G401 (cell line): Measurements from ENCODE around the gene BICDL2. TPM values are rescaled to one million over a fixed set of nuclear protein-coding genes. Genes with fewer than 3 reads are reported as not detected.
"Not testable (repeated sequence)": the region's sequence is repeated elsewhere in the genome, so short reads cannot be mapped to it uniquely, and the experiment has no call there.

ENCODE experiments used
- DNase-seq: peaks from one replicate; pipeline ENCODE4 v3.0.0-alpha.2; 2015; ENCODE audit warnings: low spot score
- in situ Hi-C: cut with HindIII; loops from 2 replicates; pipeline ENCODE4 v1.10.0; 2016; ENCODE audit warnings: low sequenced_read_pairs, mixed read lengths
- total RNA-seq: library from RNA; depleted of rRNA; stranded (reverse); fragments of >200 nt; shearing (Covaris generic); gene quantifications from 2 replicates; pipeline ENCODE4 v1.2.3, GENCODE V29; 2014; rRNA removed

BICDL2 gene, protein sequence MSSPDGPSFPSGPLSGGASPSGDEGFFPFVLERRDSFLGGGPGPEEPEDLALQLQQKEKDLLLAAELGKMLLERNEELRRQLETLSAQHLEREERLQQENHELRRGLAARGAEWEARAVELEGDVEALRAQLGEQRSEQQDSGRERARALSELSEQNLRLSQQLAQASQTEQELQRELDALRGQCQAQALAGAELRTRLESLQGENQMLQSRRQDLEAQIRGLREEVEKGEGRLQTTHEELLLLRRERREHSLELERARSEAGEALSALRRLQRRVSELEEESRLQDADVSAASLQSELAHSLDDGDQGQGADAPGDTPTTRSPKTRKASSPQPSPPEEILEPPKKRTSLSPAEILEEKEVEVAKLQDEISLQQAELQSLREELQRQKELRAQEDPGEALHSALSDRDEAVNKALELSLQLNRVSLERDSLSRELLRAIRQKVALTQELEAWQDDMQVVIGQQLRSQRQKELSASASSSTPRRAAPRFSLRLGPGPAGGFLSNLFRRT
- total RNA-seq: 1.1 and 1.2 TPM in 2 replicates

DNA sequence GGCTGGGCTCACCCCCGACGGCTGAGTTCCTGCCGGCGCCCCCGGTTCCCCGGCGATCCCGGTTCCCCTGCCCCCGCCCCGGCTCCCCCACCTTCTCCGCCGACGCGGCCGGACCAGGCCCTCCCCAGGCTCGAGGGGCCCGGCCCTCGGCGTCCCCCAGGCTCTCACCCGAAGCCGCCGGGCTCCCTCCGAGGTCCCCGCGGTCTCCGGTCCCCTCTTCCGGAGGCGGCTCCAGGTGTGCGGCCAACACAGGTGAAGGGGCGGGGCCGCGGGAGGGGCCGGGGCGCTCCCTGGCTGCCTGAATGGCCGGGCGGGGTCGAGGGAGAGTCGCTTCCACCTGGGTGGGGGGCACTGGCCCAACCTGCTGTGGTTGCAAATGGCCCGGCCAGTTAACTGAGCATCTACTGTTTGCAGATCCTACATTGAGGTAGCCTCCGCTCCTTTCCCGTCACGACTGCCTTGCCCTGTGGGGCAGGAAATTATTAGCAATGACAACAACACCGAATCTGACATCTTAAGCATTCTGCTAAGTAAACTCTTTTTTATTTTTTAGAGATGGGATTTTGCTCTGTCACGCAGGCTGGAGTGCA lies at the start of gene BICDL2:
TSS of gene BICDL2 (minus strand) at position 219 of the 590 bp plus-strand sequence. CDS start 1,448 bp downstream, outside the sequence.
- DNase-seq: no peak
- in situ Hi-C loops: no loop called here

- in situ Hi-C loops: no loop called here
- DNase-seq: no peak
Observed at GRCh38 chr16:3085868-3086595, 49.3 kb upstream of the BICDL2 start.

DNA sequence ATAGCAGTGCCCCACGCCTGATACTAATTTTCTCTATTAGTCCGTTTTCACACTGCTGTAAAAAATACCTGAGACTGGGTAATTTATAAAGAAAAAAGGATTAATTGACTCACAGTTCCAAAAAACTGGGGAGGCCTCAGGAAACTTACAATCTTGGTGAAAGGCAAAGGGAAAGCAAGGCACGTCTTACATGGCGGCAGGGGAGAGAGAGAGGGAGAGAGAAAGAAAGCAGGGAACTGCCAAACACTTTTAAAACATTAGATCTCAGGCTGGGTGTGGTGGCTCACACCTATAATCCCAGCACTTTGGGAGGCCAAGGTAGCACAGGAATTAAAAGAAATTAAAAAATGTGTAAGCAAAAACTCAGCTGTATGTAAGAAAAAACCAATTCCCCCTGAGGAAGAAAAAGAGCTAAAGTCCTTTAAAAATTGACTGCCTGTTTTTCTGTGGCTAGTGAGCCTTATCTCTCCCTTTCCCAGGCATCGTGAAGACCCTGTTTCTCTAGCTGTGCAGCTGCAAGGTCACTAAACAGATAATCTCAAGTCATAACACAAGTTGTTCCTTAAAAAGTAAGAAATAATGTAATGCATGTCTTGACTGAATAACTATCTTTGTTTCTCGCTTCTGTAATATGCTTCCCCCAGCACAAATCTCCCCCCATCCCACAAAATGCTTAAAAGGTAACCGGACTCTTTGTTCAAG lies 48.4 kb upstream of the BICDL2 start:
- DNase-seq: no peak
- in situ Hi-C loops: no loop called here

DNA sequence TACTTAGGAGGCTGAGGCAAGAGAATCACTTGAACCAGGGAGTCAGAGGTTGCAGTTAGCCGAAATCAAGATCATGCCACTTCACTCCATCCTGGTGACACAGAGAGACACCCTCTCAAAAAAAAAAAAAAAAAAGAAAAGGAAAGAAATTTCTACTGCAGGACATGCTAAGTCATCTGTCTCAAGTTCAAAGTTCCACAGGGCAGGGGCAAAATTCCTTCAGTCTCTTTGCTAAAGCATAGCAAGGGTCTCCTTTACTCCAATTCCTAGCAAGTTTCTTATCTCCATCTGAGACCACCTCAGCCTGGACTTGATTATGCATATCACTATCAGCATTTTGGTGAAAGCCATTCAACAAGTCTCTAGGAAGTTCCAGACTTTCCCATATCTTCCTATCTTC lies 47.7 kb upstream of the BICDL2 start:
- in situ Hi-C loops: no loop called here
- no peak for DNase-seq

GRCh38 chr16:3083408-3083807 lies 46.7 kb upstream of the BICDL2 start:
- in situ Hi-C loops, DNase-seq: not testable (repeated sequence)

- DNase-seq, in situ Hi-C loops: not testable (repeated sequence)
Observed at GRCh38 chr16:3081957-3082356, 45.2 kb upstream of the BICDL2 start.

DNA sequence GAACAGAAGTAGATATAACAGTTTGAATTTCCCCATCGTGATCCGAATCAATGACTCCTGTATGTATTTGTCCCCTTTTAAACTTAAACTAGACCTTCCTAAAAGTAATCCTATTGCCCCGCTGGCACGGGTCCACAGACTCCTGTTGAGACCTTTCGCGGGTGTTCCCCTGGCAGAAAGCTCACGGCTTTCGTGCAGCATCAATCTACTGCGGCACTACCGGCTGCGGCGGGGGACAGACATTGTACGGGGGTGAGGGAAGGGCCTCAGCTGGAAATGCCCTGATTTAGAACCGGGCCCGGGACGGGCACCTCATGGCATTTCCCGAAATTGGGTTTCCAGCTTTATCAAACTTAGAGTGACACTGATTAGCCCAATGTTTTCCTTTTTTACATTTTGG lies 43.3 kb upstream of the BICDL2 start:
- in situ Hi-C loops: no loop called here
- DNase-seq: no peak

DNA sequence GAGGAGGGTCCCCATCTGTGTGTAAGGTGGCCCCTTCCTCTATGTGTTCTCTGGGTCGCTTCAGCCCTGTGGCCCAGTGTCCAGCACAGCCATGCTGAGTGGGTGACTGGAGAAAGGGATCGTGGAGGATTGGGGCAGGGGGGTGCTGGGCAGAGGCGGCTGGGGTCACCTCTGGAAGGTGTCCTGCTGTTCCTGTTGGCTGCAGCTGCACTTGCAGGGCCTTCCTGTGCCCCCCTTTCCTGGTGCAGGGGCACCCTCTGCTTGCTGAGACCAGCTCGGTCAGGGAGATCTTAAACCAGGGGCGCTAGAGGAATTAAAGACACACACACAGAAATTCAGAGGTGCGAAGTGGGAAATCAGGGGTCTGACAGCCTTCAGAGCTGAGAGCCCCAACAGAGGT lies 39.8 kb upstream of the BICDL2 start:
- in situ Hi-C loops: no loop called here
- no peak for DNase-seq

DNA sequence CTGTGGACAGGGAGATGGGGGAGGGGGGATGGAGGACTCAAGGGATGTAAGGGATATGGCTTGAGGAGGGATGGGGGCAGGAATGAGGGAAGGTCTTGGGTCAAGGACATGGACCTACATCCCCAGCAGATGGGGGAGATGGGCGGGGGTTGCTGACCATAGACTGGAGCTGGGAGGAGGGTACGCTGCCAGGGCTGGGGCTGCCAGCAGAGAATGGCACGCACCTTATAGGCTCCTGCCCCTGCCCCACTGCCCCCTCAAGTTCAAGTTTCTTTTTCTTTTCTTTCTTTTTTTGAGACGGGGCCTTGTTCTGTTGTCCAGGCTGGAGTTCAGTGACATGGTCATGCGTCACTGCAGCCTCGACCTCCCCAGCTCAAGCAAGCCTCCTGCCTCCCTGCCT lies 39.2 kb upstream of the BICDL2 start:
- DNase-seq, in situ Hi-C loops: not testable (repeated sequence)

- in situ Hi-C loops: no loop called here
Observed at GRCh38 chr16:3075523-3075915, 38.8 kb upstream of the BICDL2 start.

DNA sequence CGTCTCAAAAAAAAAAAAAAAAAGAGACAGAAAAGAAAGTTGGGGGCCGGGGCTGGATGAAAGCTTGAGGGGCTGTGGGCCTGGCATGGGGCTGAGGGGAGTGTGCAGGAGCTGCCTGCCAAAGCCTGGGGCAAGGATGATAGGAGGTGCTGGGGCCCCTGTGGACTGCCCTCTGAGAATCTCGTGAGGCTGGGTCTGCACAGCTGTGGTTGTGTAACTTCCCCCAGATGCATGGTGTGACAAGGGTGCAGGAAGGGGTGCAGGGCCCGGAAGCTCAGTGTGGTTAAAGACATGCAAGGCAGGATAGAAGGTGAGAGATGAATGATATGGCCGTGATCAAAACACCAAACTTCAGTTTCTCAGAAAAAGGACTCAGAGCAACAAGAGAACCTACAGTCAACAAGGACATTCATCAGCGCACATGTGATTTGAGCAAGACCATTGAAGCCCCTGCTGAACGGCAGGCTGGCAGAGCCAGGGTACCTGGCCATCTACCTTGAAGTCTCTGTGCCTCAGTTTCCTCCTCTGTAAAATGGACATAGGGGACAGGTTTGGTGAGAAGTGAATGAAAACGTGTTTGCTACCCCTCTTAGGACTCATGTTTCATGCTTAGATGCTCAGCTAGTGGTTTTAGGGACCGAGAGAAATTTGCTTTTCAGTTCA lies 38.2 kb upstream of the BICDL2 start:
- DNase-seq: no peak
- in situ Hi-C loops: no loop called here

More at GRCh38 chr16:3075523-3075915, 38.8 kb upstream of the BICDL2 start:
- no peak for DNase-seq

- no peak for DNase-seq
- in situ Hi-C loops: no loop called here
Observed at GRCh38 chr16:3073448-3073847, 36.7 kb upstream of the BICDL2 start.

DNA sequence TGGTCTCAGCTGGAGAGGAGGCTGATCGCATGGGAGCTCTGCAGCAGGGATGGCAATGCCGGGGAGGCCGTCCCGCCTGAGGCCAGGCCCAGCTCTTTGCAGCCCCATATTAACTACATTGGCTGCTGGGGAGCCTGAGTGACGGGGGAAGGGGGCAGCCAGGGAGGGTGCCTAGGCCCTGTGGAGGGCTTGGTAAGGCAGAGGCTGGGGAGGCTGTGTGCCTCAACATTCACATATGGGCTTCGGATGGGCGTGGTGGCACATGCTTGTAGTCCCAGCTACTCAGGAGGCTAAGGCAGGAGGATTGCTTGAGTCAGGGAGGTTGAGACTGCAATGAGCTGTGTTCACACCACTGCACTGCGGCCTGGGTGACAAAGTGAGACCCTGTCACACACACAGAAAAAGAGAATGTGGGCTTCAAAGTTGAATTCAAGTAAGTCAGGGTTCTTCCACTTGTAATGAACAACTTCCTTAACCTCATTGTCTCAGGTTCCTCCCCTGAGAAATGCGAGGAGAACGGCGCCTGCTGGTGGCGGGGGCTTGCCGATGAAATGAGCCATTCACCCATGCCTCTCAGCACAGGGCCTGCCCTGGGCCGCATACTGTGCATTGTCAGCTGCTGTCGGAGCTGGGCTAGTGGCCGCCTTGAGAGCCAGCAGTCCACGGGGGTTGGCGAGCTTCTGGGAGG lies 36.0 kb upstream of the BICDL2 start:
- in situ Hi-C loops: not testable (repeated sequence)

DNA sequence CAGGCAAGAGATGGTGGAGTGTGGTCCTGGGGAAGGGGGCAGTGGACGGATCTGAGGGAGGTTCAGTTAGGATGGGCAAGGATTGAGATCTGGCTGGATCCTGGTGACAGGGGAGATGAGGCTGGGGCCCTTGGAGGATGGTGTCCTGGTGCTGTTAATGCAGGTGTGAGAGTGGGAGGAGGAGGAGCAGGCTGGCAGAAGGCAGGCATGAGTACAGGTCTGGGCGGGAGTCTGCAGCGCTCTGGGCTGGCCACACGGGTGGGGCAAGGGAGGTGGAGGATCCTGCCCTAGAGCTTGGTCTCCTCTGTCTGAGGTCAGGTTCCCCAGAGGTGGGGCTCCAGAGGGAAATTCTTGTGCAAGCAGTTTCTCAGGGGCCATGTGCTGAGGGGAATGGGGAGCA lies 35.4 kb upstream of the BICDL2 start:
- in situ Hi-C loops: not testable (repeated sequence)

More for the DNA sequence above, 36.0 kb upstream of the BICDL2 start:
- DNase-seq: not testable (repeated sequence)

DNA sequence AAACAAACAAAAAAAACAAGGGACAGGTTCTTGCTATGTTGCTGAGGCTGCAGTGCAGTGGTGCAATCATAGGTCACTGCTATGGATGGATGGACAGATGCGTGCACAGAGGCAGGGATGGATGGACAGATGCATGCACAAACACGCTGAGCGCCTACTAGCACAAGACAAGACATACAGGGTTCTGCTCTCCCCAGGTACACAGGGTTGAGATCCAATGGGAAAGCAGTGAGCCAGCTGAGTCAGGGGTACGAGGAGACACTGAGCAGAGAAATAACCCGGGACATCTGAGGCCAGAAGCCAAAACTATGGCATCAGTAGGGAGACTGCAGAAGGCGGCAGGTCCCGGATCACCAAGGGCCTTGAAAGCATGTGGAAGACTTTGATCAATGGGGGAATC lies 34.9 kb upstream of the BICDL2 start:
- in situ Hi-C loops: no loop called here
- no peak for DNase-seq

More for the DNA sequence above, 35.4 kb upstream of the BICDL2 start:
- DNase-seq: not testable (repeated sequence)

DNA sequence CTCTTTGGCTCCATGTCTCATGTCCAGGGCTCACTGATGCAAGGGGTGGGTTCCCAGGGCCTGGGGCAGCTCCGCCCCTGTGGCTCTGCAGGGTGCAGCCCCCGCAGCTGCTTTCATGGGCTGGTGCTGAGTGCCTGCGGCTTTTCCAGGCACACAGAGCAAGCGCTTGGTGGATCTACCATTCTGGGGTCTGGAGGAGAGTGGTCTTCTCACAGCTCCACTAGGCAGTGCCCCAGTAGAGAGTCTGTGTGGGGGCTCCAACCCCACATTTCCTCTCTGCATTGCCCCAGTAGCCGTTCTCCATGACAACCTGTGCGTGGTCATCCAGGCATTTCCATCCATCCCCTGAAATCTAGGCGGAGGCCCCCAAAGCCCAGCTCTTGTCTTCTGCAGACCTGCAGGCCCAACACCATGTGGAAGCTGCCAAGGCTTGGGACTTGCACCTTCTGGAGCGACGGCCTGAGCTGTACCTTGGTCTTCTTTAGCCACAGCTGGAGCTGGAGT lies 33.9 kb upstream of the BICDL2 start:
- no peak for DNase-seq
- in situ Hi-C loops: no loop called here

GRCh38 chr16:3069146-3069545 lies 32.4 kb upstream of the BICDL2 start:
- in situ Hi-C loops, DNase-seq: not testable (repeated sequence)

DNA sequence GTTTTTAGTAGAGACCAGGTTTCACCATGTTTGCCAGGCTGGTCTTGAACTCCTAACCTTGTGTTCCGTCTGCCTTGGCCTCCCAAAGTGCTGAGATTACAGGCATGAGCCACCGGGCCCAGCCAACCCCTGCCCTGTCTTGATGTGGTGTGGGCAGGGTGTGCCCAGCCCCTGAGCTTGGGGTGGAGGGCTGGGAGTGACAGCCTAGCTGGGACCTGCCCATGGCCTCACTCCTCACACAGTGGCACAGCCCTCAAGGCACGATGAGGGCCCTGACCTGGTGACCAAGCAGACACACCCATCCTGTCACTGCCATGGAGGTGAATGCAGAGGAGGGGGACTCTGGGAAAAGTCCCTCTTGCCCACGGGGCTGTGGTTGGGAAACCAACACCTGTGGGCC lies 31.7 kb upstream of the BICDL2 start:
- no peak for DNase-seq
- in situ Hi-C loops: no loop called here
